Mucosa of stomach (tissue), 1 donor: Measurements from ENCODE around the gene AP4S1.

Experiments used
- H3K27me3 ChIP-seq: one replicate; pipeline ENCODE4 v1.7.0; 2013; ENCODE audit warnings: mild to moderate bottlenecking, low read length; ENCODE audit not compliant: control insufficient read depth, insufficient read depth
- H3K36me3 ChIP-seq: one replicate; pipeline ENCODE4 v1.7.0; 2013; ENCODE audit warnings: low read length; ENCODE audit not compliant: control insufficient read depth, insufficient read depth
- H3K4me1 ChIP-seq: one replicate; pipeline ENCODE4 v1.7.0; 2013; ENCODE audit warnings: mild to moderate bottlenecking, low read length; ENCODE audit not compliant: control insufficient read depth, insufficient read depth
- H3K4me3 ChIP-seq: one replicate; pipeline ENCODE4 v1.7.0; 2013; ENCODE audit warnings: low read length
- H3K9ac ChIP-seq: one replicate; pipeline ENCODE4 v1.7.0; 2013; ENCODE audit warnings: mild to moderate bottlenecking, low read length, moderate library complexity
- H3K9me3 ChIP-seq: one replicate; pipeline ENCODE4 v1.7.0; 2013; ENCODE audit warnings: mild to moderate bottlenecking, low read length, moderate library complexity; ENCODE audit not compliant: control insufficient read depth
- donor health status: Pancreatic carcinoma.

Gene AP4S1

DNA sequence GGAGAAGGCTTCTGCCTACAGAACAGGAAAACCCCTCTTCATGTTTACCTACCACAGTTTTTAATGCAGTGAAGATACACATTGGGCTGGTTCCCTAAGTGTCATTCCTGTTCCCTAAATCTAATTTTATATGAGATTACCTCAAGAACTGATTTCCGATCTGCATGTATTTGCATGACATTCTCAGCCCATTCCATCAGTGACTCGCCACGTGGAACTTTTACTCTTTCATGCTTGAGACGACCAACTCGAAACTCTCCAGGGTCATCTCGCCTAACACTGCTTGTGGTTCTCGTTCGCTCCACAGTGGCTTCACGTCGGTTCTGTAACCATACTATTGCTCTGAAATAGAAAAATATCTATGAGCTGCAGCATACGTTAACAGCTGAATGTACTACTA, 83.8 kb downstream of the AP4S1 start:
- H3K4me3 ChIP-seq: no peak overlapping the region
- H3K9me3 ChIP-seq: no peaks in the 10 kb centered on the region
- no peaks in the 10 kb centered on the region for H3K27me3 ChIP-seq
- H3K36me3 ChIP-seq: peaks cover 3% of the 10 kb centered on the region
- no peak overlapping the region for H3K9ac ChIP-seq
- H3K4me1 ChIP-seq: no peaks in the 10 kb centered on the region

DNA sequence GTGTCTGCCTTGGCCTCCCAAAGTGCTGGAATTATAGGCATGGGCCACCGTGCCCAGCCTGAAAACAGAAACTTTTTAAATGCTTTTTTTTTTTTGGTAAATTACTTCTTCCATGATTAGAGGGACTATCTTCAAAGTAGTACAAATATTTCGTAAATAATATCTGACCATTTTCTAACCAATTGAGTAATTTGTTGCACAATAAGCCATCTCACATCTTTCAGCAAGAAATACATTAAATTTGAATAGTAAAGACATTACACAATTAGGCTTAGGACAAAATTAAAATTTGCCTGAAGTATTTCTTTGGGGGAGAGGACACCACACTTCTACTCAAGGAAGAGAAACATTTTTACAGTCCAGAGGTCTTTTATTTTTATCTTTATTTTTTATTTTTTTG, 85.4 kb downstream of the AP4S1 start:
- Histone ChIP-seq H3K4me3 (no peak overlapping the region), H3K9me3 (no peaks in the 10 kb centered on the region), H3K36me3 (peaks cover 3% of the 10 kb centered on the region)

DNA sequence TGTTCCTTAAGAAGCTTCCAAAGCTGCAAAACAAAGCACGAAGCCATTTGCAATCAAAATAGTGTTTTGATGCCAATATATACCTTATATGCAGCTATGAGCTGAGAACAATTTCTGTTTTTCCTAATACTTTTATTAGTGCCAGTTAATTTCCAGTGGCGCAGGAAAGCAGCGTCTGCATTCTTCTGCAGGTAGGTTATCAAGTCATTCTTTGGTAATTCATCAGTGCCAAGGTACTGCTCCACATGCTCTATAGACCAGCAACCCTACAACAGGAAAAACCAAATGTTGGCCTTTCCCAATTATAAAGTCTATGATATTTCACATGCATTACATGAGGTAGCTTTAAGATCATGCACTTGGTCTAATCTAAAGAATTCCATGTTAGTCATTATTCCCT, 88.3 kb downstream of the AP4S1 start:
- no peaks in the 10 kb centered on the region for H3K9me3 ChIP-seq
- H3K27me3 ChIP-seq: no peaks in the 10 kb centered on the region
- no peaks in the 10 kb centered on the region for H3K4me1 ChIP-seq
- peaks cover 3% of the 10 kb centered on the region for H3K36me3 ChIP-seq
- no peak overlapping the region for H3K9ac ChIP-seq
- H3K4me3 ChIP-seq: no peak overlapping the region

More for the DNA sequence above, 85.4 kb downstream of the AP4S1 start:
- no peaks in the 10 kb centered on the region for H3K4me1 ChIP-seq
- no peak overlapping the region for H3K9ac ChIP-seq
- no peaks in the 10 kb centered on the region for H3K27me3 ChIP-seq

DNA sequence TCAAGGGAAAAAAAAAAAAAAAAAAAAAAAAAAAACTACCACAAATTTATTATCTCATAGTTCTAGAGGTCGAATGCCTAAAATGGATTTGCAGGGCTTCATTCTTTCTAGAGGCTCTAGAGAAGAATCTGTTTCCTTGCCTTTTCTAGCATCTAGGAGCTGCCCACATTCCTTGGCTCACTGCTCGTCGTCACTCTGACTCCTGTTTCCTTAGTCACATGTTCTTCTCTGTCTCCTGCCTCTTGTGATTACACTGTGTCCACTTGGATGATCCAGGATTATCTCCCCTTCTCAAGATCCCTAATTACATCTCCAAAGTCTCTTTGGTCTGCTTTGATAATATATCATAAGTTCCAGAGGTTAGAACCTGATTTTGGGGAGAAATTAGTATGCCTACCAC, 93.4 kb downstream of the AP4S1 start:
- Histone ChIP-seq H3K9ac (no peak overlapping the region), H3K9me3 (no peaks in the 10 kb centered on the region), H3K4me3 (no peak overlapping the region), H3K4me1 (no peaks in the 10 kb centered on the region), H3K27me3 (no peaks in the 10 kb centered on the region), H3K36me3 (no peaks in the 10 kb centered on the region)

DNA sequence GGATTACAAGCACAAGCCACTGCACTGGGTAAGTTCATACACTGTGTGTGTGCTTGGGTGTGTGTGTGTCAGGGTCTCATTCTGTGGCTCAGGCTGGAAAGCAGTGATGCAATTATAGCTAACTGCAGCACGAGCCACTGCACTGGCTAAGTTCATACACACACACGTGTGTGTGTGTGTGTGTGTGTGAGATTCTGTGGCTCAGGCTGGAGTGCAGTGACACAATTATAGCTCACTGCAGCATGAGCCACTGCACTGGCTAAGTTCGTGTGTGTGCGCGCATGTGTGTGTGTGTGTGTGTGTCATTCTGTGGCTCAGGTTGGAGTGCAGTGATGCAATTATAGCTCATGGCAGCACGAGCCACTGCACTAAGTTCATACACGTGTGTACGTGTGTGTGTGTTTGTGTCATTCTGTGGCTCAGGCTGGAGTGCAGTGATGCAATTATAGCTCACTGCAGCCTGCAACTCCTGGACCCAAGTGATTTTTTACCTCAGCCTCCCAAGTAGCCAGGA, 96.7 kb downstream of the AP4S1 start:
- H3K9me3 ChIP-seq: no peaks in the 10 kb centered on the region
- H3K4me3 ChIP-seq: no peak overlapping the region
- no peaks in the 10 kb centered on the region for H3K36me3 ChIP-seq

DNA sequence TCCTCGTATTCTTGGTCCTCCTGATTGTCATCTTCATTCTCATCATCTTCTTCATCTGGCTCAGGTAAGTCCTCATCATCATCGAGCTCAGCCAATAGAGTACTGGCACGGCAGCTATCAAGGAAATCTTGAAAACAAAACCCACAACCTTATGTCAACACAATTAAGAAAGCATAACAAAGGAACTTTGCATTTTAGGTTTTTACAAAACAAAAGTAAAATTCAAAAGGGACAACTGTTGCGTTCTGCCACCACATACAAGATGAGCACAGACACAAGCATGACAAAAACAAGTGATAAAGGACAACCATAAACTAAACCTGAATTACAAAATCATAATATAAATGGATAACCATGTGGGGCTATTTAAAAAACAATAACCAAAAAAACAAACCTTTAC, 97.5 kb downstream of the AP4S1 start:
- H3K36me3 ChIP-seq: no peaks in the 10 kb centered on the region

More for the DNA sequence above, 96.7 kb downstream of the AP4S1 start:
- no peak overlapping the region for H3K9ac ChIP-seq
- no peaks in the 10 kb centered on the region for H3K27me3 ChIP-seq
- no peaks in the 10 kb centered on the region for H3K4me1 ChIP-seq

DNA sequence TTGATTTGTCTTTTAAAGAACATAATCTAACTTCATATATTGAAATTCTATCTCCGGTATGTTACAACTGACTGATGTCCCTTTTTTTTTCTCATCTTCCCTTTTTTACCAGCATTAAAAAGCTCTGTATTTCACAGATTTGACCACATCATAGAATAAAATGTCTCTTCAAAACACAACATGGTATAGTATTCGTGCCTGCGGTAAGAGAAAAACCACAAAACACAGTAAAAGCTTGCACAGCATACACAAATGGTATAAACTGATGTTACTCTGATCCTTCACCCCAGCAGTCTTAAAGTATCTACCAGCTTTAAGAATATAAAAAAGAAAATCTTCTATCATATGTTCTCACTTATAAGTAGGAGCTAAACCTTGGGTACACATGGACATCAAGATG, 98.7 kb downstream of the AP4S1 start:
- Histone ChIP-seq H3K9me3 (no peaks in the 10 kb centered on the region), H3K36me3 (peaks cover 5% of the 10 kb centered on the region), H3K27me3 (no peaks in the 10 kb centered on the region), H3K4me3 (no peak overlapping the region), H3K9ac (no peak overlapping the region), H3K4me1 (peaks cover 9% of the 10 kb centered on the region)

More for the DNA sequence above, 97.5 kb downstream of the AP4S1 start:
- Histone ChIP-seq H3K4me3 (no peak overlapping the region), H3K4me1 (peaks cover 3% of the 10 kb centered on the region), H3K9ac (no peak overlapping the region), H3K9me3 (no peaks in the 10 kb centered on the region), H3K27me3 (no peaks in the 10 kb centered on the region)

DNA sequence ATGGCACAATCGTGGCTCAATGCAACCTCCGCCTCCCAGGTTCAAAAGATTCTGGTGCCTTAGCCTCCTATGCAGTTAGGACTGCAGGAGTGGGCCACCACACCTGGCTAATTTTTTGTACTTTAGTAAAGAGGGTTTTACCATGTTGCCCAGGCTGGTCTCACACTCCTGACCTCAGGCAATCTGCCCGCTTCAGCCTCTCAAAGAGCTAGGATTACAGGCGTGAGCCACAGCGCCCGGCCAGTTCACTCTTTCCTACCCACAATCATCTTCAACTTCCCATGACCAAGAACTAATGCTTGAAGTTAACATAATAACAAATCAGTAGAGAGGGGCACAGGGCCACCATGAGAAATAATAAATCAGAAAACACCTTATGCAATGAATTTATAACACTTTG, 99.8 kb downstream of the AP4S1 start:
- Histone ChIP-seq H3K36me3 (peaks cover 5% of the 10 kb centered on the region), H3K4me3 (no peak overlapping the region)

DNA sequence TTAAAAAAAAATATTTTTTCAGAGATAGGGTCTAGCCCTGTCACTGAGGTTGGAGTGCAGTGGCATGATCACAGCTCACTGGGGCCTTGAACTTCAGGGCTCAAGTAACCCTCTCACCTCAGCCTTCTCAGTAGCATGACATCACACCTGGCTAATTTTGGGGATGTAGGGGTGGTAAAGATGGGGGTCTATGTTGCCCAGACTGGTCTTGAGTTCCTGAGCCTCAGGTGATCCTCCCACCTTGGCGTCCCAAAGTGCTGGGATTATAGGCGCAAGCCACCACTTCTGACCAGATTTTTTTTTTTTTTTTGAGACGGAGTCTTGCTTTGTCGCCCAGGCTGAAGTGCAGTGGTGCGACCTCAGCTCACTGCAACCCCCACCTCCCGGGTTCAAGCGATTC, 101.2 kb downstream of the AP4S1 start:
- H3K4me3 ChIP-seq: no peak overlapping the region
- no peaks in the 10 kb centered on the region for H3K9me3 ChIP-seq
- H3K27me3 ChIP-seq: no peaks in the 10 kb centered on the region
- H3K9ac ChIP-seq: no peak overlapping the region
- H3K36me3 ChIP-seq: peaks cover 5% of the 10 kb centered on the region
- peaks cover 9% of the 10 kb centered on the region for H3K4me1 ChIP-seq

More for the DNA sequence above, 99.8 kb downstream of the AP4S1 start:
- H3K27me3 ChIP-seq: no peaks in the 10 kb centered on the region
- H3K4me1 ChIP-seq: peaks cover 9% of the 10 kb centered on the region
- H3K9ac ChIP-seq: no peak overlapping the region
- H3K9me3 ChIP-seq: no peaks in the 10 kb centered on the region

DNA sequence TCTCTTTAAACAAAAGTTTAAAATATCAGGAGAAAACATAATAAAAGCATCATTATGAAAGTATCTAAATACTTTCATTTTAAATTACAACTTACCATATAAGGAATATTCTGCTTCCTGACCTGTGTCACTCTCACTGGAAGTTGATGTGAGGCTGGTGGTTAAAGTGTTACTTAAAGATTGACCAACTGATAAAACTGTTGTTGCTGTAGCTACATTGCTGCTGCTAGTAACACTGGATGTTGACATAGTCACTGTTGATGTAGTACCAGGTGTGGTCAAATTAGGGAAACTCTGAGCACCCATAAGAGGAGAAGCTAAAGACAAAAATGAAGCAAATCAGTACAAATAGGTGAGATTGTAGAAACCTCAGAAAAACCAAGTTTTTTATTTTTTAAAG, 102.2 kb downstream of the AP4S1 start:
- peaks cover 9% of the 10 kb centered on the region for H3K4me1 ChIP-seq
- no peak overlapping the region for H3K9ac ChIP-seq
- H3K36me3 ChIP-seq: peaks cover 5% of the 10 kb centered on the region
- no peaks in the 10 kb centered on the region for H3K27me3 ChIP-seq
- H3K4me3 ChIP-seq: no peak overlapping the region
- H3K9me3 ChIP-seq: no peaks in the 10 kb centered on the region

DNA sequence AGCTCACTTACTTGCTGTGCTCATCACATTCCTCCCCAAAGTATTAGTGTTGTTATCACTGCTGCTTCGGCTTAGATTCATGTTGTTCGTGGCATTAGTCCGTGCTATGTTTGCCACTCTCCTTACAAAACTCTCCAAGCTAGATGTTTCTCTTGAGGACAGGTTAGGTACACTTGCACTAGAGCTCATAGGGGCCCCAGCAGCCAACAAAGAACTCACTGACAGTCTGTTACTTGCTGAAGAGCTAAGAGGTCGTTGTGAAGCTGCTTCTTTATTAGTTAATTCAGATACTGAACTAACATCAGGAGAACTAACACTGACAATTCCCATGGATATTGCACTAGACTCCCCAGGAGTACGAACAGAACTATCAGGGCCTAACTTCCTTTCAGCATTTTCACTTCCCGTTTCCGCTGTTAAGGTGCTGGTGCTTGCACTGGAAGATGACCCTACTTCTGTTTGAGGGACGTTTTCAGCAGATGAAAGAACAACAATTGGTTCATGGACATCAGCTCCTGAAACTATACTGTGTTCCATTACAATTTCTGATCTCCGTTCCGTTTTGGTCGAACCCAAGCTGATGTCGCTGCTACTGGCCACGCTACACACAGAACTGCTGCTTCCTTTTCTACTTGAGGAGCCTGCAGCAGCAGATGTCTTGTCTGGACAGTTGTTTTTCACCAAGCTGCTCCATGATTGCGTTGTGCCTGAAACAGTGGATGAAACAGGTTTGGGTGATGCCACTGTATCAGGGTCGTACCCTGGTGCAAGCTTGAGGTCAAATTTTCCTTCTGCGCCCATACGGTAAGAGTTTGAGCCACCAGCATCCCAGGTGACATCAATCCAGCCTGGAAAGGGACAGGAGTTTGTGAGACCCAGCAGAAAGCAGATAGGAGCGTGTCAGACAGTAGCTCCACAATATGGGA, 103.4 kb downstream of the AP4S1 start:
- H3K4me3 ChIP-seq: no peak overlapping the region
- H3K4me1 ChIP-seq: peaks cover 9% of the 10 kb centered on the region
- peaks cover 5% of the 10 kb centered on the region for H3K36me3 ChIP-seq
- no peaks in the 10 kb centered on the region for H3K27me3 ChIP-seq
- H3K9me3 ChIP-seq: no peaks in the 10 kb centered on the region
- no peak overlapping the region for H3K9ac ChIP-seq

DNA sequence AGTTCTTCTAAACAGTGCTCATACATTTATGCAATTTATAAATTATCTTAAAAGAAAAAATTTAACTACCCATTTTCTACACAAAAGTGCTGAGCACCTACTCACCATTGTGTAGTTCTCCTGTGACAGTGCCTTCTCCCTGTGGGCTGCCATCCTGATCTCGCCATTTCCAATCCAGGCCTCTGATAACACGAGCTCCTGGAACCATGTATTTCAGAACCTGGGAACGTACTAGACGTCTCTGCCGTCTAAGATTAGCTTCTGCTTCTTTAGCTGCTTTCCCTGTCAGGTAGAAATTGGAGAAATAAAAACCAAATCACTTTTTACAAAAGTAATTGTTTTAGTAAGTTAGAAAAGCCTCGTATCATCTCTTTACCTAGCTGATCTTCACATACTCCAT, 107.7 kb downstream of the AP4S1 start:
- Histone ChIP-seq H3K9me3 (no peaks in the 10 kb centered on the region), H3K36me3 (peaks cover 5% of the 10 kb centered on the region), H3K27me3 (no peaks in the 10 kb centered on the region), H3K4me1 (peaks cover 4% of the 10 kb centered on the region), H3K4me3 (no peak overlapping the region), H3K9ac (no peak overlapping the region)
